Effector memory CD8-positive, alpha-beta T cell (primary cell): Measurements from ENCODE around the gene PIK3R4.

Source experiments
- ATAC-seq: fragments of 150-1000 bp; cut with Tn5 transposase; replicated peaks from 2 replicates; pipeline ENCODE4 v1.10.0; 2021; ENCODE audit warnings: mild to moderate bottlenecking, moderate library complexity
- DNase-seq, 3 experiments: peaks; one replicate each; pipeline ENCODE4 v3.0.0; 2021
- H3K27ac Mint-ChIP-seq, 2 donors: one replicate each; pipeline ENCODE4 v1.8.0; 2022; ENCODE audit warnings: mild to moderate bottlenecking in 2 of 2, mixed read lengths in 2 of 2, moderate library complexity in 2 of 2
- H3K27me3 Mint-ChIP-seq, 2 donors: one replicate each; pipeline ENCODE4 v1.8.0; 2022; ENCODE audit warnings: mixed read lengths in 2 of 2
- H3K36me3 Mint-ChIP-seq: one replicate; pipeline ENCODE4 v1.8.0; 2022; ENCODE audit warnings: mild to moderate bottlenecking, moderate library complexity, mixed read lengths; ENCODE audit not compliant: insufficient read depth
- H3K4me1 Mint-ChIP-seq, 2 donors: one replicate each; pipeline ENCODE4 v1.8.0; 2022; ENCODE audit warnings: low read depth in 2 of 2, mixed read lengths in 2 of 2
- H3K4me3 Mint-ChIP-seq, 2 donors: one replicate each; pipeline ENCODE4 v1.8.0; 2022; ENCODE audit warnings: mild to moderate bottlenecking in 2 of 2, mixed read lengths in 2 of 2, moderate library complexity in 2 of 2
- H3K9me3 Mint-ChIP-seq, 2 donors: one replicate each; pipeline ENCODE4 v1.8.0; 2022; ENCODE audit warnings: mixed read lengths in 2 of 2
- total RNA-seq, 9 experiments: gene quantifications; one replicate each; lab custom pipeline; 2026; lab: John Stamatoyannopoulos, UW

The PIK3R4 gene
- total RNA-seq = 40.3 to 90.1 (median 81.2) reads per million in 9 experiments

- no peaks in the 10 kb centered on the region for H3K9me3 Mint-ChIP-seq
- H3K4me1 Mint-ChIP-seq = peaks cover 31 to 49% of the 10 kb centered on the region in 2 donors
- peak within 1 kb of the TSS in 1 of 2 donors; percentile 98 for H3K27ac Mint-ChIP-seq
- ATAC-seq (peak; percentile 78), DNase-seq (peak; percentile 91 to 94 (median 92))
- peaks cover 32% of the 10 kb centered on the region for H3K36me3 Mint-ChIP-seq
- no peaks in the 10 kb centered on the region for H3K27me3 Mint-ChIP-seq
- H3K4me3 Mint-ChIP-seq = peak within 1 kb of the TSS in 1 of 2 donors; percentile 92
Observed at GRCh38 chr3:130746246-130747039, at the start of gene PIK3R4. Gene PIK3R4 (minus strand): TSS chr3:130746829. CDS start chr3:130745218, 1,611 bp downstream.

- no peak for ATAC-seq
- Mint-ChIP-seq H3K27me3 (peaks cover 20 to 25% of the 10 kb centered on the region in 2 donors), H3K4me3 (no peak overlapping the region), H3K4me1 (no peaks in the 10 kb centered on the region), H3K36me3 (no peaks in the 10 kb centered on the region), H3K9me3 (no peaks in the 10 kb centered on the region), H3K27ac (no peak overlapping the region)
- DNase-seq = no peak
Observed at GRCh38 chr3:130795396-130795795, 48.8 kb upstream of the PIK3R4 start.

- no peak for ATAC-seq
- peaks cover 25 to 43% of the 10 kb centered on the region in 2 donors for H3K27me3 Mint-ChIP-seq
- no peak overlapping the region for H3K4me3 Mint-ChIP-seq
- H3K27ac Mint-ChIP-seq = no peak overlapping the region
- no peaks in the 10 kb centered on the region for H3K36me3 Mint-ChIP-seq
- no peak for DNase-seq
- H3K9me3 Mint-ChIP-seq = no peaks in the 10 kb centered on the region
- no peaks in the 10 kb centered on the region for H3K4me1 Mint-ChIP-seq
Observed at GRCh38 chr3:130792246-130792645, 45.6 kb upstream of the PIK3R4 start.

- H3K4me1 Mint-ChIP-seq = no peaks in the 10 kb centered on the region
- no peak for ATAC-seq
- H3K27me3 Mint-ChIP-seq = peaks cover 25 to 43% of the 10 kb centered on the region in 2 donors
- no peaks in the 10 kb centered on the region for H3K9me3 Mint-ChIP-seq
- DNase-seq = no peak
- no peak overlapping the region for H3K4me3 Mint-ChIP-seq
- H3K27ac Mint-ChIP-seq = no peak overlapping the region
- H3K36me3 Mint-ChIP-seq = no peaks in the 10 kb centered on the region
Observed at GRCh38 chr3:130789782-130790322, 43.2 kb upstream of the PIK3R4 start.

GRCh38 chr3:130787422-130788068 is 40.9 kb upstream of the PIK3R4 start:
- Mint-ChIP-seq H3K27ac (no peak overlapping the region), H3K9me3 (no peaks in the 10 kb centered on the region), H3K4me3 (no peak overlapping the region), H3K27me3 (peaks cover 16 to 32% of the 10 kb centered on the region in 2 donors), H3K4me1 (no peaks in the 10 kb centered on the region), H3K36me3 (no peaks in the 10 kb centered on the region)
- DNase-seq (no peak), ATAC-seq (no peak)

GRCh38 chr3:130786306-130786705 is 39.7 kb upstream of the PIK3R4 start:
- Mint-ChIP-seq H3K9me3 (no peaks in the 10 kb centered on the region), H3K27me3 (peaks cover 7 to 23% of the 10 kb centered on the region in 2 donors)

GRCh38 chr3:130783629-130784028 is 37.0 kb upstream of the PIK3R4 start:
- no peak overlapping the region for H3K27ac Mint-ChIP-seq
- no peaks in the 10 kb centered on the region for H3K4me1 Mint-ChIP-seq
- H3K36me3 Mint-ChIP-seq = no peaks in the 10 kb centered on the region
- H3K27me3 Mint-ChIP-seq = peaks cover 0 to 13% of the 10 kb centered on the region in 2 donors
- DNase-seq (no peak), ATAC-seq (no peak)
- no peaks in the 10 kb centered on the region for H3K9me3 Mint-ChIP-seq
- H3K4me3 Mint-ChIP-seq = no peak overlapping the region

More at GRCh38 chr3:130786306-130786705, 39.7 kb upstream of the PIK3R4 start:
- H3K36me3 Mint-ChIP-seq = no peaks in the 10 kb centered on the region
- no peak overlapping the region for H3K4me3 Mint-ChIP-seq
- ATAC-seq (no peak), DNase-seq (no peak)
- no peaks in the 10 kb centered on the region for H3K4me1 Mint-ChIP-seq
- H3K27ac Mint-ChIP-seq = no peak overlapping the region

GRCh38 chr3:130779486-130779885 is 32.9 kb upstream of the PIK3R4 start:
- DNase-seq (no peak), ATAC-seq (no peak)
- H3K9me3 Mint-ChIP-seq = no peaks in the 10 kb centered on the region
- peaks cover 16 to 22% of the 10 kb centered on the region in 2 donors for H3K27me3 Mint-ChIP-seq
- no peak overlapping the region for H3K4me3 Mint-ChIP-seq
- no peak overlapping the region for H3K27ac Mint-ChIP-seq
- no peaks in the 10 kb centered on the region for H3K36me3 Mint-ChIP-seq
- H3K4me1 Mint-ChIP-seq = no peaks in the 10 kb centered on the region

GRCh38 chr3:130779031-130779430 is 32.4 kb upstream of the PIK3R4 start:
- DNase-seq (no peak), ATAC-seq (no peak)
- Mint-ChIP-seq H3K4me1 (no peaks in the 10 kb centered on the region), H3K27me3 (peaks cover 16 to 22% of the 10 kb centered on the region in 2 donors), H3K27ac (no peak overlapping the region), H3K9me3 (no peaks in the 10 kb centered on the region), H3K4me3 (no peak overlapping the region), H3K36me3 (no peaks in the 10 kb centered on the region)

GRCh38 chr3:130773366-130773765 is 26.7 kb upstream of the PIK3R4 start:
- Mint-ChIP-seq H3K4me1 (no peaks in the 10 kb centered on the region), H3K9me3 (no peaks in the 10 kb centered on the region), H3K27me3 (peaks cover 16 to 47% of the 10 kb centered on the region in 2 donors), H3K4me3 (no peak overlapping the region), H3K36me3 (no peaks in the 10 kb centered on the region), H3K27ac (no peak overlapping the region)
- ATAC-seq (no peak), DNase-seq (no peak)

- ATAC-seq (no peak), DNase-seq (no peak)
- H3K4me1 Mint-ChIP-seq = no peaks in the 10 kb centered on the region
- no peak overlapping the region for H3K4me3 Mint-ChIP-seq
- H3K27me3 Mint-ChIP-seq = peaks cover 16 to 42% of the 10 kb centered on the region in 2 donors
- no peaks in the 10 kb centered on the region for H3K9me3 Mint-ChIP-seq
- H3K27ac Mint-ChIP-seq = no peak overlapping the region
- no peaks in the 10 kb centered on the region for H3K36me3 Mint-ChIP-seq
Observed at GRCh38 chr3:130772129-130772528, 25.5 kb upstream of the PIK3R4 start.

- H3K27me3 Mint-ChIP-seq = peaks cover 14 to 42% of the 10 kb centered on the region in 2 donors
- ATAC-seq (no peak), DNase-seq (no peak)
- no peak overlapping the region for H3K4me3 Mint-ChIP-seq
- H3K4me1 Mint-ChIP-seq = no peaks in the 10 kb centered on the region
- H3K27ac Mint-ChIP-seq = no peak overlapping the region
- no peaks in the 10 kb centered on the region for H3K9me3 Mint-ChIP-seq
- no peaks in the 10 kb centered on the region for H3K36me3 Mint-ChIP-seq
Observed at GRCh38 chr3:130770644-130771043, 24.0 kb upstream of the PIK3R4 start.

- no peak for ATAC-seq
- DNase-seq = no peak
- Mint-ChIP-seq H3K4me1 (no peaks in the 10 kb centered on the region), H3K27me3 (peaks cover 31 to 39% of the 10 kb centered on the region in 2 donors), H3K36me3 (peaks cover 3% of the 10 kb centered on the region), H3K27ac (no peak overlapping the region), H3K9me3 (no peaks in the 10 kb centered on the region), H3K4me3 (no peak overlapping the region)
Observed at GRCh38 chr3:130761730-130762311, 15.2 kb upstream of the PIK3R4 start.
